Ovary (tissue), 3 donors: ENCODE results near the gene BRAF.

Experiments
- POLR2A ChIP-seq: fragments of 450-650 bp; IDR thresholded peaks from one replicate; pipeline ENCODE4 v1.6.1; 2017; ENCODE audit warnings: antibody characterized with exemption, mild to moderate bottlenecking, moderate library complexity
- TF ChIP-seq, protein P1 (sequence below), 3 donors: fragments of 450-650 bp in 2 of 3; fragments of 200-600 bp in 1 of 3; IDR thresholded peaks; one replicate each; pipeline versions ENCODE4 v1.5.1 to v1.8.0; 2016 to 2022; ENCODE audit warnings: antibody characterized with exemption in 3 of 3, mild to moderate bottlenecking in 1 of 3
- donor health status: DM: no; HTN: no; CAD: no.

DNA sequence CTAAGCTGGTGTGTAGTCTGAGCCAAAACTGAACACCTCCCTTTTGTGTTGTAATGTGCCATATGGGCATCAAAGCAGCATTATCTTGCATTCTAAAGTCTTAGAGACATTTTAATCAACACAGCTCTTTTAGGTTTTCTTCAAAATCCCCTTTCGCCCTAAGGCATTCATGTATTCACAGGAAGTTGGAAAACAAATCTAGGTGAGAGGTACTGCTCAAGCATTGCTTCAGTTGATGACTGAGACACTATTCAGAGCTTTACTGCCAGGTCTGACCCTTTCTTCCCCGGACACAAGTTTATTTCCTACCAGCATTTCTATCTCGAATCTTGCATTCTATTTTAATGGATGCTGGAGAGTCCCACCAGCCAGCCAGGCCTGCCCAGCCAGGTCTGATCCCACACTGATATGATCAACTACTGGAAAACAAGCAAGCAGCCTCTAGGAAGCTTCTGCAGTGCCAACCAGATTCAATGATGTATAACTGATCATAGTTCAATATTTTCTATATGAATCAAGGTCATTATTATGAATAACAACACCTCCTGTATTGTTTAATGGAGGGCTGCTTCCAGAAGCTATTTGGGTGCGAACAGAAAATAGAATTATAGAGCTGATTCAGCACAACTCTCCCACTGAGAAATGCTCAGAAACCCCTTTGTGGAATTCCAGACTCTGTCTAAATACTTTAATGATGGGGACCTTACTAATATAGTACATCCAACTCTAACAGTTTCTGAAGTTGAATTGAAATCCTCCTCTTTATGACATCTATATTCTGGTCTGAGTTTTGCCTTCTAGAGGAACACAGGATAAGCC, 4.0 kb upstream of the BRAF start:
- TF ChIP-seq, protein P1, sequence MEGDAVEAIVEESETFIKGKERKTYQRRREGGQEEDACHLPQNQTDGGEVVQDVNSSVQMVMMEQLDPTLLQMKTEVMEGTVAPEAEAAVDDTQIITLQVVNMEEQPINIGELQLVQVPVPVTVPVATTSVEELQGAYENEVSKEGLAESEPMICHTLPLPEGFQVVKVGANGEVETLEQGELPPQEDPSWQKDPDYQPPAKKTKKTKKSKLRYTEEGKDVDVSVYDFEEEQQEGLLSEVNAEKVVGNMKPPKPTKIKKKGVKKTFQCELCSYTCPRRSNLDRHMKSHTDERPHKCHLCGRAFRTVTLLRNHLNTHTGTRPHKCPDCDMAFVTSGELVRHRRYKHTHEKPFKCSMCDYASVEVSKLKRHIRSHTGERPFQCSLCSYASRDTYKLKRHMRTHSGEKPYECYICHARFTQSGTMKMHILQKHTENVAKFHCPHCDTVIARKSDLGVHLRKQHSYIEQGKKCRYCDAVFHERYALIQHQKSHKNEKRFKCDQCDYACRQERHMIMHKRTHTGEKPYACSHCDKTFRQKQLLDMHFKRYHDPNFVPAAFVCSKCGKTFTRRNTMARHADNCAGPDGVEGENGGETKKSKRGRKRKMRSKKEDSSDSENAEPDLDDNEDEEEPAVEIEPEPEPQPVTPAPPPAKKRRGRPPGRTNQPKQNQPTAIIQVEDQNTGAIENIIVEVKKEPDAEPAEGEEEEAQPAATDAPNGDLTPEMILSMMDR (IDR thresholded peaks at IDR 0.05), result no peak
- no peak for TF ChIP-seq POLR2A
